K562 (cell line): ENCODE measurements around the gene MTO1. TPM values are rescaled to one million over a fixed set of nuclear protein-coding genes. Genes with fewer than 3 reads are reported as not detected.

Experiments used
- ARID3B ChIP-seq: fragments of 250-450 bp; sonication (Bioruptor Pico); IDR thresholded peaks from 2 replicates; pipeline ENCODE4 v1.4.0; 2020; ENCODE audit warnings: borderline replicate concordance
- ATF3 ChIP-seq, 2 experiments: fragments of 450-650 bp in 1 of 2; sonication (generic) in 1 of 2; formaldehyde crosslinking in 1 of 2; IDR thresholded peaks in 1 of 2; conservative IDR thresholded peaks in 1 of 2; 2 replicates each; pipeline versions ENCODE4 v1.6.1 to v1.8.1; 2016 to 2023; ENCODE audit warnings: mild to moderate bottlenecking in 2 of 2, moderate library complexity in 2 of 2, inconsistent platforms in 1 of 2, missing genetic modification reagents in 1 of 2
- BCLAF1 ChIP-seq, 2 experiments: fragments of 450-650 bp in 1 of 2; IDR thresholded peaks; 2 replicates each; pipeline ENCODE4 v1.6.1; 2011 to 2017; ENCODE audit warnings: low read depth in 2 of 2, antibody characterized with exemption in 1 of 2, borderline replicate concordance in 1 of 2, low read length in 1 of 2, mild to moderate bottlenecking in 1 of 2, mixed read lengths in 1 of 2; ENCODE audit not compliant: control insufficient read depth in 1 of 2
- E2F3 ChIP-seq: fragments of 250-450 bp; sonication (Bioruptor Pico); IDR thresholded peaks from 2 replicates; pipeline ENCODE4 v1.4.0; 2020; ENCODE audit warnings: mild to moderate bottlenecking
- HCFC1 ChIP-seq: IDR thresholded peaks from 2 replicates; pipeline ENCODE4 v1.6.1; 2012; ENCODE audit warnings: low read depth, low read length, improper control_type of control experiment
- IRF1 ChIP-seq: sonication (generic); formaldehyde crosslinking; IDR thresholded peaks from 2 replicates; pipeline ENCODE4 v1.8.0; 2022; ENCODE audit warnings: missing genetic modification reagents, mild to moderate bottlenecking, borderline replicate concordance
- KLF13 ChIP-seq: fragments of 450-650 bp; IDR thresholded peaks from 2 replicates; pipeline ENCODE4 v1.6.1; 2016; ENCODE audit warnings: missing genetic modification characterization, low read depth, mild to moderate bottlenecking, missing compliant biosample characterization, moderate library complexity, borderline replicate concordance
- LEF1 ChIP-seq: fragments of 450-650 bp; IDR thresholded peaks from 2 replicates; pipeline ENCODE4 v1.6.1; 2016; ENCODE audit warnings: mild to moderate bottlenecking
- NFYB ChIP-seq: IDR thresholded peaks from 2 replicates; pipeline ENCODE4 v1.6.1; 2011; ENCODE audit warnings: mild to moderate bottlenecking, moderate library complexity; ENCODE audit not compliant: insufficient read length; ENCODE audit errors: extremely low read depth
- POLR2A ChIP-seq: fragments of 450-650 bp; conservative IDR thresholded peaks from 2 replicates; pipeline ENCODE4 v1.6.1; 2016
- RBM22 ChIP-seq: fragments of 200-400 bp; formaldehyde crosslinking; IDR thresholded peaks from 2 replicates; pipeline ENCODE4 v1.6.1; 2018; ENCODE audit warnings: low read length, low read depth; ENCODE audit not compliant: poor library complexity, severe bottlenecking
- TAF15 ChIP-seq: fragments of 200-400 bp; formaldehyde crosslinking; IDR thresholded peaks from 2 replicates; pipeline ENCODE4 v1.6.1; 2017; ENCODE audit warnings: mild to moderate bottlenecking, low read depth, low read length, moderate library complexity
- TCF15 ChIP-seq: fragments of 250-450 bp; sonication (Bioruptor Pico); IDR thresholded peaks from 2 replicates; pipeline ENCODE4 v1.8.0; 2022; ENCODE audit warnings: moderate library complexity, mild to moderate bottlenecking, inconsistent platforms
- ZFP1 ChIP-seq: fragments of 450-650 bp; formaldehyde crosslinking; IDR thresholded peaks from 2 replicates; pipeline ENCODE4 v1.4.0; 2020; ENCODE audit warnings: mild to moderate bottlenecking, mixed read lengths
- ZNF518B ChIP-seq: fragments of 250-450 bp; sonication (Bioruptor Pico); IDR thresholded peaks from 2 replicates; pipeline ENCODE4 v1.5.0; 2021; ENCODE audit warnings: mild to moderate bottlenecking, moderate library complexity
- polyA plus RNA-seq, 8 experiments: library from polyadenylated mRNA; depleted of rRNA in 4 of 8; stranded (reverse) in 5 of 8; unstranded in 3 of 8; fragments of >200 nt; fragmentation: Nextera tagmentation in 2 of 8; fragmentation: Illumina TruSeq in 1 of 8; extraction: Ambion mirVana in 2 of 8; extraction: Trizol in 1 of 8; gene quantifications; 2 replicates each; pipeline versions ENCODE4 v1.2.1 to v1.2.3, GENCODE V29; 2011 to 2014; ENCODE audit warnings: inconsistent platforms in 1 of 8, missing spikeins in 1 of 8
- total RNA-seq, 7 experiments: library from RNA; depleted of rRNA in 6 of 7; stranded (reverse); fragments of >200 nt in 6 of 7; fragmentation: Illumina TruSeq in 2 of 7; extraction: Trizol in 2 of 7; gene quantifications; 2 replicates each; pipeline versions ENCODE4 v1.2.1 to v1.2.3, GENCODE V29; 2011 to 2021; ENCODE audit warnings: low replicate concordance in 1 of 7

MTO1 gene
- total and polyA plus RNA-seq, 9 of the 15 experiments (the other 6 are each of a cell fraction or from before 2014, with no cell fraction given) = 33.4 to 62.3 (median 50.6) TPM

GRCh38 chr6:73514746-73515110 is 53.2 kb downstream of the MTO1 start (continued):
- no peak for TF ChIP-seq ZNF518B (CRISPR knock-in tag)
- no peak for TF ChIP-seq ARID3B (CRISPR knock-in tag)
- TF ChIP-seq HCFC1 = no peak
- TF ChIP-seq KLF13 (tag) = no peak
- 0 out of 2 replicates have a peak, but pooled peaks have one; percentile 47 for TF ChIP-seq ZFP1 (CRISPR knock-in tag)
- no peak for TF ChIP-seq TCF15 (CRISPR knock-in tag)
- TF ChIP-seq ATF3 (IDR thresholded peaks at IDR 0.05) = no peak
- no peak for TF ChIP-seq ATF3 (CRISPR knock-in tag; conservative IDR thresholded peaks at IDR 0.05)
- TF ChIP-seq POLR2A = peak; percentile 77; the same call in 1 of the 2 replicates
- no peak for TF ChIP-seq E2F3 (CRISPR knock-in tag)
- no peak for TF ChIP-seq TAF15
- TF ChIP-seq LEF1 = no peak
- TF ChIP-seq BCLAF1 (IDR thresholded peaks at IDR 0.05; ENCODE audit: borderline replicate concordance in 1 of 2, control insufficient read depth in 1 of 2, low read depth in 2 of 2, low read length in 1 of 2) = 0 out of 4 replicates have a peak, but pooled peaks of 1 of the 2 experiments have one; percentile 60
- no peak for TF ChIP-seq IRF1
- no peak for TF ChIP-seq NFYB
- no peak for TF ChIP-seq RBM22
